Lower lobe of right lung (tissue), 2 donors: ENCODE results near the gene DUSP2. TPM values are rescaled to one million over a fixed set of nuclear protein-coding genes. Genes with fewer than 3 reads are reported as not detected.
A peak's percentile ranks its signal among the peaks of the same experiment; 100 is the strongest.

ENCODE experiments used
- ATAC-seq, 2 donors: fragments of 200-7000 bp; cut with Tn5 transposase; one replicate each; pipeline ENCODE4 v1.9.1; 2020 to 2022; ENCODE audit warnings: mild to moderate bottlenecking in 2 of 2, moderate library complexity in 2 of 2
- DNase-seq: peaks from one replicate; pipeline ENCODE4 v3.0.0-alpha.2; 2020
- H3K27ac ChIP-seq: fragments of 200-600 bp; one replicate; pipeline ENCODE4 v1.8.0; 2022
- H3K27me3 ChIP-seq: fragments of 200-600 bp; one replicate; pipeline ENCODE4 v1.8.0; 2022; ENCODE audit warnings: low read depth
- H3K36me3 ChIP-seq: fragments of 200-600 bp; one replicate; pipeline ENCODE4 v1.8.0; 2022; ENCODE audit warnings: mild to moderate bottlenecking
- H3K4me1 ChIP-seq: fragments of 200-600 bp; one replicate; pipeline ENCODE4 v1.8.0; 2022
- H3K4me3 ChIP-seq: fragments of 200-600 bp; one replicate; pipeline ENCODE4 v1.8.0; 2022; ENCODE audit warnings: mild to moderate bottlenecking
- H3K9me3 ChIP-seq: fragments of 200-600 bp; one replicate; pipeline ENCODE4 v1.8.0; 2022
- CTCF ChIP-seq: fragments of 200-600 bp; IDR thresholded peaks from one replicate; pipeline ENCODE4 v1.8.0; 2022; ENCODE audit warnings: antibody characterized with exemption, mild to moderate bottlenecking
- intact Hi-C: fragments of 100-400 bp; cut with DNase I; formaldehyde crosslinking; loops from one replicate; pipeline ENCODE4 v1.11.0; 2022
- total RNA-seq: library from RNA; stranded (reverse); fragmentation: NEBNext Ultra II Directional; extraction: Animal tissue kit (Norgen Biotek cat#: 25700); gene quantifications from one replicate; pipeline ENCODE4 v1.2.1, GENCODE V29; 2021
- donor health status: DM: no; HTN: yes; CAD: no; lungs with severe emphysema.

DUSP2 gene
- total RNA-seq, 1 donor from 2014 or later, result 5.5 TPM

GRCh38 chr2:96138179-96139145 lies 6.8 kb downstream of the DUSP2 start, which contains the start of gene ASTL:
Gene ASTL, minus strand, starts transcription at chr2:96138502. Its CDS starts 66 bp downstream, at chr2:96138436.
- intact Hi-C loops, result no loop called here
- peak; percentile 78 for DNase-seq
- ATAC-seq, result peak; percentile 68 to 78
- Histone ChIP-seq H3K4me1 (no peaks in the 10 kb centered on the region), H3K9me3 (no peaks in the 10 kb centered on the region), H3K4me3 (peak within 1 kb of the TSS; percentile 16), H3K27ac (no peak within 1 kb of the TSS), H3K36me3 (no peaks in the 10 kb centered on the region), H3K27me3 (peaks cover 11% of the 10 kb centered on the region)
- peak; percentile 50 for TF ChIP-seq CTCF

- intact Hi-C loops, result no loop called here
Measured at GRCh38 chr2:96137321-96138178, 7.7 kb downstream of the DUSP2 start.

GRCh38 chr2:96136129-96136720 lies 9.0 kb downstream of the DUSP2 start:
- Histone ChIP-seq H3K27ac (no peak overlapping the region), H3K4me3 (no peak overlapping the region), H3K4me1 (no peaks in the 10 kb centered on the region), H3K36me3 (no peaks in the 10 kb centered on the region), H3K9me3 (no peaks in the 10 kb centered on the region), H3K27me3 (peaks cover 8% of the 10 kb centered on the region)
- TF ChIP-seq CTCF, result no peak
- DNase-seq (no peak), ATAC-seq (no peak)
- intact Hi-C loops, result no loop called here

More at GRCh38 chr2:96137321-96138178, 7.7 kb downstream of the DUSP2 start:
- Histone ChIP-seq H3K27me3 (peaks cover 8% of the 10 kb centered on the region), H3K4me3 (no peak overlapping the region), H3K27ac (no peak overlapping the region), H3K36me3 (no peaks in the 10 kb centered on the region), H3K4me1 (no peaks in the 10 kb centered on the region), H3K9me3 (no peaks in the 10 kb centered on the region)
- DNase-seq (no peak), ATAC-seq (peak in 1 of 2 donors; percentile 5)
- no peak for TF ChIP-seq CTCF

- intact Hi-C loops, result no loop called here
- DNase-seq (no peak), ATAC-seq (no peak)
- H3K27me3 ChIP-seq, result peaks cover 8% of the 10 kb centered on the region
- H3K4me1 ChIP-seq, result no peaks in the 10 kb centered on the region
- TF ChIP-seq CTCF, result no peak
- no peaks in the 10 kb centered on the region for H3K9me3 ChIP-seq
- no peak overlapping the region for H3K4me3 ChIP-seq
- H3K27ac ChIP-seq, result no peak overlapping the region
- H3K36me3 ChIP-seq, result no peaks in the 10 kb centered on the region
Measured at GRCh38 chr2:96135621-96136020, 9.6 kb downstream of the DUSP2 start.

GRCh38 chr2:96135171-96135570 lies 10.1 kb downstream of the DUSP2 start:
- ATAC-seq (no peak), DNase-seq (no peak)
- intact Hi-C loops, result no loop called here
- H3K36me3 ChIP-seq, result no peaks in the 10 kb centered on the region
- no peaks in the 10 kb centered on the region for H3K9me3 ChIP-seq
- H3K27ac ChIP-seq, result no peak overlapping the region
- no peak overlapping the region for H3K4me3 ChIP-seq
- no peak for TF ChIP-seq CTCF
- peaks cover 8% of the 10 kb centered on the region for H3K27me3 ChIP-seq
- no peaks in the 10 kb centered on the region for H3K4me1 ChIP-seq
